Astrocyte of the spinal cord (primary cell): ENCODE results near the gene TMEM271.

Experiments
- DNase-seq: peaks from one replicate; pipeline ENCODE4 v3.0.0; 2011; ENCODE audit warnings: low read depth, low spot score
- H3K4me3 ChIP-seq: 2 replicates; pipeline ENCODE4 v1.5.1; 2011; ENCODE audit warnings: low read depth, mild to moderate bottlenecking, low read length, moderate library complexity
- CTCF ChIP-seq: IDR thresholded peaks from 2 replicates; pipeline ENCODE4 v1.5.1; 2012; ENCODE audit warnings: low read depth, mild to moderate bottlenecking, low read length, inconsistent platforms
- in situ Hi-C: cut with HindIII; loops from 2 replicates; pipeline ENCODE4 v1.10.0; 2017; ENCODE audit warnings: low sequenced_read_pairs

TMEM271 gene

DNA sequence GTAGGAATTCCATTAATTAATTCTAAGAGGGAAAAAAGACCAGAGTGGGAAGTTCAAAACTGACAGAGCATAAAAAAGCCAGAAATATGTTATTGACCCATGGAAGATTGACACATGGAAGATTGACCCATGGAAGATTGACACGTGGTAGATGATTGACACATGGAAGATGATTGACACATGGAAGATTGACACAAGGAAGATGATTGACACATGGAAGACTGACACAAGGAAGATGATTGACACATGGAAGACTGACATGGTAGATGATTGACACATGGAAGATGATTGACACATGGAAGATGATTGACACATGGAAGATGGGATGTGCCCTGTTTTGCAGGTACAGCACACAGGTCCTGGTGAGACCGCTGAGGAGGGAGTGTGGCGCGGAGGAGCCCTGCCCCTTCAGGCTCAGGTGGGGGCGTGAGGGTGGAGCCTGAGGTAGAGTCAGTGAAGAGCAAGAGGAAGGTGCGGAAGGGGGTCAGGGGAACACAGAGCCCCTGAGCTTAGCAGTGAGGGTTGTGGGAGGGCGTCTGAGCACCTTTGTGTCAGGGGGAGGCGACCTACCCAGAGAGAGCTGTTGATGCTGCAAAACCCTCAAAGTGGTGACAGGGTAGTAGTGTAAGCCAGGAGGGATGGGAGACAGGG, 33.4 kb upstream of the TMEM271 start:
- H3K4me3 ChIP-seq: no peak overlapping the region
- DNase-seq: no peak
- in situ Hi-C loops: no loop called here

GRCh38 chr4:608236-608635, 32.1 kb upstream of the TMEM271 start:
- no peak for DNase-seq
- in situ Hi-C loops: no loop called here
- no peak for TF ChIP-seq CTCF

More for the DNA sequence above, 33.4 kb upstream of the TMEM271 start:
- no peak for TF ChIP-seq CTCF

DNA sequence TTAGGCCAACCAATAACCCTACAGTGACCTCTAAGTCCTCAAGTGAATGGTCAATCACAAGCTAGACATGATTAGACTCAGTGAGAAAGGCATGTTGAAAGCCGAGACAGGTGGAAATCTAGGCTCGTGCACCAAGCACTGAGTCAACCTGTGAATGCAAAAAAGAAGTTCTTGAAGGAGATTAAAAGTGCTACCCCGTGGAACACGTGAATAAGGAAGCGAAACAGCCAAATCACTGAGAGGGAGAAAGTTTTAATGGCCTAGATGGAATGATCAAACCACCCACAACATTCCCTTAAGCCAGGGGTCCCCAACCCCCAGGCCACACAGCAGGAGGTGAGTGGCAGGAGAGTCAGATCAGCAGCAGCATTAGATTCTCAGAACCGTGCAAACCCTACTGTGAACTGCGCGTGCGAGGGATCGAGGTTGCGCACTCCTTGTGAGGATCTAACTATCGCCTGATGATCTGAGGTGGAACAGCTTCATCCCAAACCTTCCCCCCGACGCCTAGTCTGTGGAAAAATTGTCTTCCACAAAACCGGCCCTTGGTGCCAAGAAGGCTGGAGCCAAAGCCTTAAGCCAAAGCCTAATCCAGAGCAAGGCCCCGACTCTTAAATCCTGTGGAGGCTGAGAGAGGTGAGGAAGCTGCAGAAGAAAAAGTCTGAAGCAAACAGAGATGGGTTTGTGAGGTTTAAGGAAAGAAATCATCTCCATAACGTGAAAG, 29.8 kb upstream of the TMEM271 start:
- TF ChIP-seq CTCF: no peak
- no peak overlapping the region for H3K4me3 ChIP-seq
- in situ Hi-C loops: no loop called here
- no peak for DNase-seq

More at GRCh38 chr4:608236-608635, 32.1 kb upstream of the TMEM271 start:
- no peak overlapping the region for H3K4me3 ChIP-seq

DNA sequence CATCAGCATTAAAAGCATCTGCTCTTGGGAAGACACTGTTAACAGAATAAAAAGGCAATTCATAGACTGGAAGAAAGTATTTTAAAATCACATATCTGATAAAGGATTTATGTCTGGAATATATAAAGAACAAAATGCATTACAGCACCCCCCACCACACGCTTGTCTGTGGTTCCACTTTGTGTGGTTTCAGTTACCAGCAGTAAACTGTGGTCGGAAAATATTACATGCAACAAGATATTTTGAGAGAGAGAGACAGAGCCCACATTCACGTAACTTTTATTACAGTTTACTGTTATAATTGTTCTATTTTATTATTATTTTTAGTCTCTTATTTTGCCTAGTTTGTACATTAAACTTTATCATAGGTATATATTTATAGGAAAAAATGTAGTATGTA, 28.0 kb upstream of the TMEM271 start:
- no peak for TF ChIP-seq CTCF
- DNase-seq: no peak
- no peak overlapping the region for H3K4me3 ChIP-seq
- in situ Hi-C loops: no loop called here

DNA sequence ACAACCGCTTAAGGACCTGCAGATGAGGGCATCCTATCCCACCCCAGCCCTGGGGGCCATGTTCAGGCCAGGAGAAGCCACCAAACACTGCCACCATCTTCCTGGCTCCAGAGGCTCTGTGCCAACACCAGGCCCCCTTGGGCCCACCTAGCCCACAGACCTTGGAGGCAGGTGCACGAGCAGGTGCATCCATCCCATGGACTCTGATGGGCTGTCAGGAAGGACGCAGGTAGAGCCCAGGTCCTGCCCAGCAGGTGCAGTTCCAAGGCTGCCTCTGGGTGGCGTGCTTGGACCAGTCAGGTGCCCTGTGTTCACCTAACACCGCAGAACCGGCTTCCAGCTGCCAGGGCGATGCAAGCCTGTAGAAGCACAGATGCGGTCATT, 26.5 kb upstream of the TMEM271 start:
- no peak overlapping the region for H3K4me3 ChIP-seq
- no peak for DNase-seq
- TF ChIP-seq CTCF: no peak
- in situ Hi-C loops: no loop called here

- no peak for DNase-seq
- no peak overlapping the region for H3K4me3 ChIP-seq
- in situ Hi-C loops: no loop called here
- no peak for TF ChIP-seq CTCF
These were observed 25.8 kb upstream of the TMEM271 start for GRCh38 chr4:601612-602558.
